ENCODE results near the gene FBXW5.

Gene FBXW5

DNA sequence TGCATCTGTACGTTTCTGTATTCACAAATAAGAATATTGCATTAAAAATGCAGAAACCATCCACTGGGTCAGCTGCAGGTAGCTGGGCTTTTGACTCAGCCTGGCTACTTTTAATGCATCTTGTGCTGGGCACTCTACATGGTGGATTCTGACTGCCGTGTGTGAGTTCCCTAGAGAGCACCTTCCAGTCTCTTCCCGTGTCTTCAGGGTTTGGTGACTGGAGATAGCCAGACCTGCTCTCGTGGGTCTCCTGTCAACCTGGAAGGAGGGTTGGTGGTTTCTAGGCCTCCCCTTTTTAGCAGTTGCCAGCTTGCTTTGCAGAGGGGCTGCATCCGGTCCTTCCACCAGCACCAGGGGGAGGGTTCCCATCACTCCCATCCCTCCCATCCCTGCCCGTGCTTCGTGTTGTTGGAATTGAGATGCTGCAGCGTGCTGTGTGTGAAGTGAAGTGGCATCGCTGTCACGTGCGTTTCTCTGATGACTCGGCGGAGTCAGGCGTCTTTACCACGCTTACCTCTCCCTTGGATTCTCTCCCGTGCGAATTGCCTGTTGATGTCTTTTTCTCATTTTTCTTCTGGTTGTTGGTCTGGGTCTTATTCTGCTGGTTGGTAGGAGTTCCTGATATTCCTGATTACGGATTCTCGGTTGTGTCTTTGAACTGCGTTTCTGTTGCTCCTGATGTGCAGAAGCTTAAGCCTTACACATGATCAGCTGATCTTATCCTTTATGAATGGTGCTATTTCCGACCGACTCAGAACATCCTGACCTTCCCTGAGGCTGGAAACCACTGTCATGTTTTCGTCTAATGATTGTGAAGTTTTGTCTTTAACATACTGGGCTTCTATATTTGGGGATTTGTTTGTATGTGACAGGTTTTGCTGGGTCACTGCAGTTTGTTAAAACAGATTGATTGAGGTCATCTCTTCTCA lies 16.9 kb downstream of the FBXW5 start:
- DNase-seq, result no peak

DNA sequence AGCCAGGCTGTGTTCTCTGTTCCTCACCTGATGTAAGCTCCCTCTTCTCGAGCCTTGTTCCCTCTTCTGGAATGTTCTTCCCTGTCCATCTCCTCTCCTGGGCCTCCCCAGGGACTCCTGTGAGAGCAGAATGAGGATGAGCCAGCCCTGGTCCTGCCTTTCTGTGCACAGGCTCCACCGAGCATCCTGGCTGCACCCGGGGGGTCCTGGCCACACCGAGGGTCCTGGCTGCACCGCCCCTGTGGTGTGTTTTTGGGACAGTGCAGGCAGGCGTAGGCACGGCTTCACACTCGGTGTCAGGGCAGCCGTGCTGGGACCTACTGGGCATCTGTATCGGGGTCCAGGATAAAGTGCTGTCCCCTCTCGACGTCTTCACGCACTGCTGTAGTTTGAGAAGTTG lies 17.8 kb downstream of the FBXW5 start:
- no peak for DNase-seq

DNA sequence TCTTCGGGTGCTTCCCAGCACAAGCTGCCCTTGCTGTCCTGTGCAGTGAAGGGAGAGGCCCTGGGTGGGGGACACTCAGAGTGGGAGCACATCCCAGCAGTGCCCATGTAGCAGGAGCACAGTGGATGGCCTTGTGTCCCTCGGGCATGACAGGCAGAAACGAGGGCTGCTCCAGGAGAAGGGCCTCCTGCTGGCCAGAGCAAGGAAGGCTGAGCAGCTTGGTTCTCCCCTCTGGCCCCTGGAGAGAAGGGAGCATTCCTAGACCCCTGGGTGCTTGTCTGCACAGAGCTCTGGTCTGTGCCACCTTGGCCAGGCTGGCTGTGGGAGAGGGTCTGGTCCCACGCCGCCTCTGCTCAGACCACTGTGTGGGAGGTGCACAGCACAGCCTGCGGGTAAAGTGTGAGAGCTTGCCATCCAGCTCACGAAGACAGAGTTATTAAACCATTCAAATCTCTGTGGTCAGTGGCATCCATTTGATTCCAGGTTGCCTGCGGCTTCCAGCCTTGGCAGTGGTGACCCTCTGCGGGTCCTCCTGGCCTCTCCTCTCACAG lies 18.3 kb downstream of the FBXW5 start:
- DNase-seq, result no peak

DNA sequence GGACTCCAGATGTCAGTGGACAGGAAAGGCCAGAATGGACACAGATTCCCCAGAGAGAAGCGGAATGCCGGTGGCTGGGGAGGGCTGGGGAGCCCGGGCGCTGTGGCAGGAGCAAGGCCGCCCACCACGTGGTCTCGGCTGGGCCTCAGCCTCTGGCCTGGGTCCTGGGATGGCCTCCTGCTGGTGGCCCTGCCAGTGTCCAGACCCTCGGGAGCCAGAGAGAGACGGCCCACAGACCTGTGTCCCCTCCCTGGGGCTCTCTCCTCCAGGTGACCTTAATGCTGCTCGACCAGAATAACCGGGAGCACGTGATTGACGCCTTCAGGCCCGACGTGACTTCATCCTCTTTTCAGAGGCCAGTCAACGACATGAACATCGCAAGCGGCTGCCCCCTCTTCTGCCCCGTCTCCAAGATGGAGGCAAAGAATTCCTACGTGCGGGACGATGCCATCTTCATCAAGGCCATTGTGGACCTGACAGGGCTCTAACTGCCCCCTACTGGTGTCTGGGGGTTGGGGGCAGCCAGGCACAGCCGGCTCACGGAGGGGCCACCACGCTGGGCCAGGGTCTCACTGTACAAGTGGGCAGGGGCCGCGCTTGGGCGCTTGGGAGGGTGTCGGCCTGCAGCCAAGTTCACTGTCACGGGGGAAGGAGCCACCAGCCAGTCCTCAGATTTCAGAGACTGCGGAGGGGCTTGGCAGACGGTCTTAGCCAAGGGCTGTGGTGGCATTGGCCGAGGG lies 19.0 kb downstream of the FBXW5 start:
- DNase-seq, result no peak

DNA sequence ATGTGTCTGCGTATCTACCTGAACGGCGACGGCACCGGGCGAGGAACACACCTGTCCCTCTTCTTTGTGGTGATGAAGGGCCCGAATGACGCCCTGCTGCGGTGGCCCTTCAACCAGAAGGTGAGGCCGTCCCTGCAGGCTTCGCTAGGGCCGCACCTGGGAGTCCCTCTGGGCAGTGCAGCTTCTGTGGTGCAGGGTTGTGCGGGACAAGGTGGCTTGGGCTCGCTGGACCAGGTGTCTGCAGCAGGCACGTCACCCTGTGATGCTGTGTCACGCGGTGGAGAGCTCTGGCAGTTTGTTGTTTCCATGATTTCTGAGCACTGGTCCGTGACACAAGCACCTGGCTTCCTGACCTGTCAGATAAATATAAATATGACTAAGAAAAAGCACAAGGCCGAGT lies 20.7 kb downstream of the FBXW5 start:
- DNase-seq, result no peak

DNA sequence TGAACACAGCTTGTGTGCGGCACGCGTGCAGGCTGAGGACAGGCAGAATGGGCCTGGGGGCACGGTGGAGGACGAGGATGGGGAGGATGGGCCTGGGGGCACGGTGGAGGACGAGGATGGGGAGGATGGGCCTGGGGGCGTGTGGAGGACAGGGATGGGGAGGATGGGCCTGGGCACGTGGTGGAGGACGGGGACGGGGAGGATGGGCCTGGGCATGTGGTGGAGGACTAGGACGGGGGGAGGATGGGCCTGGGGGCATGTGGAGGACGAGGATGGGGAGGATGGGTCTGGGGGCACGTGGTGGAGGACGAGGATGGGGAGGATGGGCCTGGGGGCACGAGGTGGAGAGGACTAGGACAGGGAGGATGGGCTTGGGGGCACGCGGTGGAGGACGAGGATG lies 22.0 kb downstream of the FBXW5 start:
- DNase-seq, result no peak

DNA sequence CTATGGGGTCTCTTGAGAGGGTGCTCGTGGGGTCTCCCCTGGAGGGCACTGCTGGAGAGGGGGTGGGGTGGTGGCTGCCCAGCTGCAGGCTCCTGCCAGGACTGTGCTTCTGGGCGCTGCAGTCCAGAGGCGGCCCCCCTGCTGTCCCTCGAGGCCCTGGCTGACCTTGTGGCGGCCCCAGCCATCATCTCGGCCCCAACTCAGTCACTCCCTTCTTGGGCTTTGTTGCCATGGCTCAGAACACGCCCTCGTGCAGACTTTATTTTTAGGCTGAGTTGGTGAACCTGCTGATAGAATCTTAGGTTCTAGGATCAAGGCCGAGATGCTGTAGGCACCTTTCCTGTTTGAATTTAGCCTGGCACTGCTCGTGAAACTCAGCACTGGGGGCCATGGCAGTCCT lies 22.8 kb downstream of the FBXW5 start:
- DNase-seq, result no peak

DNA sequence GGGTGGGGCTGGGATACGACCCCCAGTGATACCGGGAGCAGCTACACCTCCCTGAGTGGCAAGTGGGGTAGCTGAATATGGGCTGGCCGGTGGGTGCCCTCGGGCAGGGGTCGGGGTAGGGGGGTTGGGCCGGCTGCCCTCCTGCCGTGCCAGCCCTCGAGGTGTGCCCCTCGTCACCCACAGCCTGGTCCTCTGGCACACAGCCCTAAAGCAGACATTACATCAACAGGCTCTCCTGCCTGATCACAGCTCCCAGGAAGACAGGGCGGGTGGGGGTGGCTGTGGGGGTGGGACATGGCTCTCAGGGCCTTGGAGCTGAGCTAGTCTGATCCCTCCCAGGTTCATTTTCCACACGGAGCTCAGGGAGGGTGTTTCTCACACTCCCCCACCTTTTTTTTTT lies 23.2 kb downstream of the FBXW5 start:
- DNase-seq, result no peak

DNA sequence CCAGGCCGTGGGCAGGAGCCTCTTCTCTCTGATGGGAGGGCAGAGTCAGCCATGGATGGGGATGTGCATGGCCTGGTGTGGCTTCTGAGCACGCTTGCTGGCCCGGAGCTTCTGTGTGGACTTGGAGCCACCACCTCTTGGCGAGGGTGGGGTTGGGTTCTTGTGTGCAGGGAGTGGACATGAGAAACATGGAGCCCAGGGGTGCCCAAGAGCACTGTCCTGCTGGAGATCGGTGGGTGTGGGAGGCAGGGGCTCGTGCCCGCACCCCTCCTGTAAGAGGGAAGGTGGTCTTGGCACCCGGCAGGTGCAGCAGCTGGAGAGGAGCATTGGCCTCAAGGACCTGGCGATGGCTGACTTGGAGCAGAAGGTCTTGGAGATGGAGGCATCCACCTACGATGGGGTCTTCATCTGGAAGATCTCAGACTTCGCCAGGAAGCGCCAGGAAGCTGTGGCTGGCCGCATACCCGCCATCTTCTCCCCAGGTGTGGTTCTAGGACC lies 23.8 kb downstream of the FBXW5 start:
- no peak for DNase-seq

DNA sequence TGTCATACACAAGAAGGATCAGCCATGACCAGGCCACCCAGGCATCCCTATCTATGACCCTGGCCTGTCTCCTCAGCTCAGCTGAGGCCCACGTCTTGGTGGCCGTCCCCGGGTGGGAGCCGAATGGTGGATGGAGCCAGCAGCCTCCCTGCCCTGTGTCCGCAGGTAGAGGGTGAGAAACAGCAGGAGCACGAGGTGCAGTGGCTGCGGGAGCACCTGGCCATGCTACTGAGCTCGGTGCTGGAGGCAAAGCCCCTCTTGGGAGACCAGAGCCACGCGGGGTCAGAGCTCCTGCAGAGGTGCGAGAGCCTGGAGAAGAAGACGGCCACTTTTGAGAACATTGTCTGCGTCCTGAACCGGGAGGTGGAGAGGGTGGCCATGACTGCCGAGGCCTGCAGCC lies 24.5 kb downstream of the FBXW5 start:
- DNase-seq, result no peak

DNA sequence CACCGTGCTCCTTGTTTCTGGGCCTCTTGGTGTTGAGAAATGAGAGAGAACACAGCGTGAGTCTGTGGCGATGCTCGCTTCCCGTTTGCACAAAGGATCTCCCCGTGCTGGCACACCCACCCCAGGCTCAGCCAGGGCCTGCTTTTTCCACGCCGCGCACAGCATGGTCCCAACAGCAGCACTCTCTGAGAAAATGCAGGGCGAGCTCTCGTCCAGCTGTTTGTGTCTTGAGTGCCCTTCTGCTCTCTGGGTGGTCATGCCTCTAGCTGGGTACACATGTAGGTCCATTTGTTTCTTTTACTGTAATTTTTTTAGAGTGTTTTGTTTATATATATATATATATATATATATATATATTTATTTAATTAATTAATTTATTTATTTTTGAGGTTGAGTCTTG lies 26.6 kb downstream of the FBXW5 start:
- no peak for DNase-seq

DNA sequence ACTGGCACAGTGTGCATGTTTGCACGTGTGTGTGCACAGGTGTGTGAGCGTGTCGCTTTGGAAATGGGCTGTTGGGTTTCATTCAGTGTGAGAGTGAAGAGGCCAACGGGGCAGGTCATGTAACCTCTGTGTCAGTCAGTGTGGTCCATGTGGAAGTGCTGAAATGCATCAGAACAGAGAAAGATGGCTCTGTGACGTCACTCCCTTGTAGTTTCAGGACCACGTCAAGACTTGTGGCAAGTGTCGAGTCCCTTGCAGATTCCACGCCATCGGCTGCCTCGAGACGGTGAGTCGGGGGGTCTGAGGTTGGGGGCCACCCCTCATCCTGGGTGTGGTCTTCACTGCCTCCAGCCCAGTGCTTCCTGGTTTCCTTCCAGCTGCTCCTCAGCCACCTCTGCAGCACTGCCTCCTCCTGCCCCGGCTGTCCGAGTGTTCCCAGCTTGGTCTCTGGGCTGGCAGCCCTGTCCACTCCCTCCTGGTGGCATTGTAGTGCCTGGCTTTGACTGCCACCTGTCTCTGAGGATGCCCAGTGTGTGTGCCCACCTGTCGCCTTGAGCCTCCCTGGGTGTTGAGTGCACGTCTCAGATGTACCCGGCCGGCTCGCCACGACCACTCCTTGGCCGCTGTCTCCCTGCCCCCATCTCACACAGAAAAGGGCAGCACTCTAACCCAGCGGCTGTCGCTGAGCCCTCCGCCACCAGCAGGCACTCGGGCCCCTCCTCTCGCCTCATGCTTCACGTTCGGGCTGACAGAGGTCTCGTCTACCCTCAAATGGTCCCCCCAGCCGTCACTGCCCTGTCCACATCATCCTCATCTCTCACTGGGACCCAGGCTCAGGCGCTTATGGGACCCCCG lies 28.0 kb downstream of the FBXW5 start:
- DNase-seq, result no peak

DNA sequence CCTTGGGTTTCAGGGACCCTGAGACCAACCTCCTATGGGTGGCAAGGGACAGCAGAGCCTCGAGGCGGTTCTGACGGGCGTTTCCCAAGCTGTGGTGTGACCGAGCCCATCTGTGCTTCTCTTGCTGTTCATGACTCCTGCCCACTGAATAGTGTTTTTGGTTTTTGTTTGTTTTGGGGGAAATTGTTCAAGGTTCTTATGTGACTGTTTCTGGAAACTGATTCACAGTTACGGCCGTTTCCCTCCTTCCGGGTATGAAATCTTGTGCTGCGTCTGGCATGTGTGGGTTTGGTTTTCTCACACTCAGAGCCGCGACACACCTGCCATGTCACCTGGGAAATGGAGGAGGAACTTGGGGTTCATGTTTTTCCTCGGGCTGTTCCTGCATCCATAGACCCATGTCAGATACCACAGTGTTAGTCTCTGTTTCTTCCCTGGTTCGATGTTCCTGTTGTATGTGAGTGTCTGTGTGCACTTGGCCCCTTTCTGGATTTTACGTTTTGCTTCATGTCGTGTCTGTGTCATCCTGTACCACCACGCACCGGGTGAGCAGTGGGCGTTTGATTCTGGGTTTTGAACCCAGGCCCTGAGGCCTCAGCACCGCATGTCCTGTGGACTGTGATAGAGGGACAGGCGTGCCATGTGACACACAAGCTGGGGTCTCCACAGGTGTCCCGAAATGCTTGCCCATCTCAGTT lies 28.8 kb downstream of the FBXW5 start:
- no peak for DNase-seq

DNA sequence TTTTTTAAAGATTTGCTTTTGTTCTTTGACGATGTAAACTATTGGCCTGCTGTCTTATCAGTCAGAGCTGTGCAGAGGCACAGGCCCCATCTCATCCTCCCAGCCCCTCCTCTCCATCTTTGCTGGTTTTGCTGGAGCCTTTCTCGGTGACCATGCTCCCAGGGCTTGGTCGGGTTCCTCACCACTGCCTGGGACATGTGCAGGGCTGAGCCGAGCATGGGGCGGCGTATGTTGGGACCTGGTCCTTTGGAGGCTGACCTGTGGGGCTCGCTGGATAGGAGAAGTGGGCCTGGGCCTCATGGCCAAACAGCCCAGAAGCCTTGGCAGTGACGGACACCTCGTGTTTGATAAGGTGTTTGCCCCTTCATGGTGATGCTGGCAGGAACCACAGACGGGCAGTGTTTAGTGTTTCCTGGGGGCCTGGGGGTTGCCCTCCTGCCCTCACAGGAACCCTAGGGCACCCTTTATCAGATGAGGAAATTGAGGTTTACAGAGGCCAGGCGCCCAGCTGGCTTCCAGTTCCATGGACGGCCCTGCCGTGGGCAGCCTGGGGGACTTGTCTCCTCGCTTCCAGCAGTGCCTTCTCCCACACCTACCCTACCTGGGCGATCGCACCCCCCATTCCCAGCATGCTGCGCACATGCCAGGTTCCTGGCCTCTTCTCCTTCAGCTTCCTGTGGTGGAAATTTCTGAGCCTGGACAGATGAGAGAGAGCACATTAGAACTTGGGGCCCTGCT lies 30.7 kb downstream of the FBXW5 start:
- no peak for DNase-seq

DNA sequence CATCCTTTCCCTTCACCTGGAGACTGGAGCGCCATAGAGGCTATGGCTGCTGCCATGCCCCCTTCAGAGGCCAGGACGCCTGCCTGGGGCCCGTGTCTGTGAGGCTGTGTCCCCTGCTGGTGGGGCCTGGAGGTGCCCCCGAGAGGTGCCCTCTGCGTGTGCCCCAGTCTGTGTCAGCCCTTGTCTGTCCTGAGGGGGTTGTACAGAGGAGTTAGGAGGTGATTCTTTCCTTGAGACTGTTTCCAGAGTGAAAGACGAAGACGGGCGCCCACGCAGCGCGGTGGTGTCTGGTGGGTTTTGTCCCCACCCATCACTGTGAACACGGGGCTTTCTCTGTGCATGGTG lies 33.7 kb downstream of the FBXW5 start:
- no peak for DNase-seq

DNA sequence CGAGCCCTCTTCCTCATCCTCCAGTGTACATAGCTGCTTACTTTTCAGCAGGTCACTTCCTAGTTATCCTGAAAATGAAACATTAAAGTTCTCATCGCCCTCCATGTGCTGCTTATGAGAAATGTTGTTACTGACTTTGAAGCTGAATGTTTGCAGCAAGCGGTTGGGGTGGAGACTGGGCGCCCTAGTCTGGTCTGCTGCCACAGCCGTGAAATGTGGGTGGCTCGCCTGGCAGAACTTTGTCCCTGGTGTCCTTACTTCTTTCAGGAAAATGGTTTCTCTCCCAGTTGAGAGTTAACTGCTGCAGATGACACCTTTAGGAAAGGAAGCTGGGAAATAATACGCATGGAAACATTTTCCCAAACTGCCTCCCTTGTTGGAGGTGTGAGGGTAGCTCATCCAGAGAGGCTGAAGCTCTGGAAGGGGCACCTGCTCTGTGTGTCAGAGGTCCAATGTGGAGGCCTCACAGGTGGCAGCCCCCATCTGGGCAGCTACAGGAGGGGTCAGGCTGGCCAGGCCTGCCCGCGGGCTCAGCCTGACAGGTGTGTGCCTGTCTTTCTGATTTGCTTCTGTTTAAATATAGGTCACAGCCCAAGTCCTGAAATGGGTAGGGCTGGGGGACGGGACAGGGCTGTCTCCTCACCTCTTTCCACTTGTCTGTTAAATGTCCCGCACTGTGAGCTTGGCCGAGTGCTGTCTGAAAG lies 34.2 kb downstream of the FBXW5 start:
- no peak for DNase-seq

DNA sequence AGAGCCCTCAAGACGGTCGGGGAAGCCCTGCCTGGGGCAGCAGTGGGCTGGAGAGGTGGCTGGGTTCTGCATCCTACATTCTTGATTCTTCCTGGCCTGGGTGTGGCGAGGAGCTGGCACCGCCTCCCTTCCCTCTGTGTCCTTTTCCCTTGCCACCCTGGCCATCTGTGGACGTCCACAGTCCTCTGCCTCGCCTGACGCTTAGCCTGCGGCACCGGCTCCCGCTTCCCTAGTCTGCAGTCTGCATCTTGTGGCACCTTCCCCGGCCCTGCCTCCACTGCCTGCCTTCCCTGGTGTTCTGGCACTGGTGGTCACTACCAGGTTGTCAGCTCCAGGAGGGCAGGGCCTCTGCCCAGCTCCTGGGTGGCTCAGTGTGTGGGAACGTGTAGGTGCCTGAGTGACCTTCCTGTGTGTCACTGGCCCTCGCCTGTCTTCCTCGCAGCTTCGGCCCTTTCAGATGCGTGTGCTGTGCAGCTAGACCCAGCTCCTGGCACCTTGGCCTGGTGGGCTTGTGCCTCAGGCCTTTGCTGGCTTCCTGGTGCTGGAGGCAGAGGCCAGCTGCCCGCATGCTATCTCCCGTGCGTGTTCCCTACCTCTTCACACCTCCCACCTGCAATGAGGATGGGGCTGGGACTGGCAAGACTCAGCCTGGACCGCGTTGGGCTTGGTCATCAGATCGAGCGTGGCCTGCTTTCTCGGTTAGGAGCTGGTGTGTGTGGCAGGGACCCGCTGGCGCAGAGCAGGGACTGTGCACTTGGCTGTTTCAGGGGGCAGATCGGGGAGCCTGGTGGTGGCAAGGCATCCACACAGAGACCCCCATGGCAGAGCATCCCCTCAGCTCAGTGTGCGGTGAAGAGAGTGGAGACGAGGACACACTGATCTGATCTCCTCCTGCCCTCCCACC lies 37.3 kb downstream of the FBXW5 start:
- no peak for DNase-seq

DNA sequence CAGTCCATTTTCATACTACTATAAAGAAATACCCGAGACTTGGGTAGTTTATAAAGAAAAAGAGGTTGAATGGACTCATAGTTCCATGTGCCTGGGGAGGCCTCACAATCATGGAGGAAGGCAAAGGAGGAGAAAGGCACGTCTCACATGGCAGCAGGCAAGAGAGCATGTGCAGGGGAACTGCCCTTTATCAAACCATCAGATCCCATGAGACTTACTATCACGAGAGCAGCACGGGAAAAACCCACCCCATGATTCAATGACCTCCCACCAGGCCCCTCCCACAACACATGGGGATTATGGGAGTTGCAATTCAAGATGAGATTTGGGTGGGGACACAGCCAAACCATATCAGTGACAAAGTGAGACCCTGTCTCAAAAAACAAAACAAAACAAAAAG lies 38.3 kb downstream of the FBXW5 start:
- no peak for DNase-seq

DNA sequence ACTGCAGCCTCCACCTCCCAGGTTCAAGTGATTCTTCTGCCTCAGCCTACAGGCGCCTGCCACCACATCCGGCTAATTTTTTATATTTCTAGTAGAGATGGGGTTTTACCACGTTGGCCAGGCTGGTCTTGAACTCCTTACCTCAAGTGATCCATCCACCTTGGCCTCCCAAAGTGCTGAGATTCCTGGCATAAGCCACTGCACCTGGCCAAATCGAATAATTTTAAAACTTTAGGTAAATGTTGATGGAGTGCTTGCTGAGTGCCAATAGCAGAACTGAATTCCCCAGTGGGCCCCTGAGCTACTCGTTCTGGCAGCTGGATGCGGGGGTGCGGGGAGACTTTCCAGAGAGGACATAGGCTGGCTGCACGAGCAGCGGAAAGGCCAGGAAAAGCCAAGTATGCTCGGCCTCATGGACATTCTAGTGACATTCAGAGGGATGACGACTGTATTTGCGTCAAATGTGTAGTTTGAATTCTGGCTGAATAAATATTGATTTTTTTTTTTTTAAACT lies 41.4 kb downstream of the FBXW5 start:
- DNase-seq, result no peak

All from kidney glomerular epithelial cell (primary cell).